T-helper 22 cell (primary cell): ENCODE data around the gene DAZ4.
"Not testable (repeated sequence)": the region's sequence is repeated elsewhere in the genome, so short reads cannot be mapped to it uniquely, and the experiment has no call there.

ENCODE experiments used
- DNase-seq: peaks from one replicate; pipeline ENCODE4 v3.0.0-alpha.2; 2020; ENCODE audit warnings: low read depth

The DAZ4 gene, protein sequence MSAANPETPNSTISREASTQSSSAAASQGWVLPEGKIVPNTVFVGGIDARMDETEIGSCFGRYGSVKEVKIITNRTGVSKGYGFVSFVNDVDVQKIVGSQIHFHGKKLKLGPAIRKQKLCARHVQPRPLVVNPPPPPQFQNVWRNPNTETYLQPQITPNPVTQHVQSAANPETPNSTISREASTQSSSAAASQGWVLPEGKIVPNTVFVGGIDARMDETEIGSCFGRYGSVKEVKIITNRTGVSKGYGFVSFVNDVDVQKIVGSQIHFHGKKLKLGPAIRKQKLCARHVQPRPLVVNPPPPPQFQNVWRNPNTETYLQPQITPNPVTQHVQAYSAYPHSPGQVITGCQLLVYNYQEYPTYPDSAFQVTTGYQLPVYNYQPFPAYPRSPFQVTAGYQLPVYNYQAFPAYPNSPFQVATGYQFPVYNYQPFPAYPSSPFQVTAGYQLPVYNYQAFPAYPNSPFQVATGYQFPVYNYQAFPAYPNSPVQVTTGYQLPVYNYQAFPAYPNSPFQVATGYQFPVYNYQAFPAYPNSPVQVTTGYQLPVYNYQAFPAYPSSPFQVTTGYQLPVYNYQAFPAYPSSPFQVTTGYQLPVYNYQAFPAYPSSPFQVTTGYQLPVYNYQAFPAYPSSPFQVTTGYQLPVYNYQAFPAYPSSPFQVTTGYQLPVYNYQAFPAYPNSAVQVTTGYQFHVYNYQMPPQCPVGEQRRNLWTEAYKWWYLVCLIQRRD

DNA sequence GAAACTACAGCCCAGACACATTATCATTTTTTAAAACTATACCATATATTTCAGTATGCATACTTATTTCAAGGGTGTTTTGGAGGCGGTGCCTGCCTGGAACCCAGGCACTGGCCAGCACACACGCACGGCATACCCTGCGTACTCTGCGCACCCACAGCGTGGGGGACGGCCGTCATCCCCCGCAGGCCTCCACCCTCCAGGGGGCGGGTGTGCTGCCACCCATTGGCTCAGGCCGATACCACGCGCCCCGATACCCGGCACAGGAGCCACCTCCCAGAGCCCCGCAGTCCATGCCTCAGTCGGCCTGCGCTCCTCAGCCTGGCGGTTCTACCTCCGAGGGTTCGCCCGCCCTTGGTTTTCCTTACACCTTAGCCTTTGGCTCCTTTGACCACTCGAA lies at the start of gene DAZ4:
Gene DAZ4 (plus strand): TSS at position 301 of the 400 bp plus-strand sequence. CDS start 208 bp downstream, outside the sequence.
- not testable (repeated sequence) for DNase-seq

- not testable (repeated sequence) for DNase-seq
Observed at GRCh38 chrY:24813293-24813692, 20.4 kb upstream of the DAZ4 start, which contains the start of gene DAZ3. Gene DAZ3 (minus strand): TSS chrY:24813393. CDS start chrY:24813185, 208 bp downstream.

DNA sequence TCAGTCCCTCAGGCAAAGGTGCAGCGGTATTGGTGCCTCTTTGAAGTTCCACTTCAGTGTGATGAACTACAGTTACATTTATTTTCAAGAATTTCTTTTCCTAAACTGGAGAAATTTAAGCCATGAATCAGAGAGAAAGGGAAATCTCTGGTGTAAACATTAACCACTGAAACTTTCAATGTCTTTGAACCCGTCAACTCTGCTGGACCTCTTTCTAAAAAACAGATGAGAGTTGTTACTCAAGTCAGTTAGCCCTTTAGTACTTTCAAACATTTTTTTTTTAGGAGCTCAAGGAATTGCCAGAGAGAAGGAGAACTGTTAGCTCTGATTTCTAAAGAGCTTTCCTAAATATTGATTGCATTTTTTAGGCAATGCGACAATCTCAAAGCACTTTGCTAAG lies 11.9 kb upstream of the DAZ4 start:
- DNase-seq = not testable (repeated sequence)

- not testable (repeated sequence) for DNase-seq
Observed at GRCh38 chrY:24824184-24824879, 9.4 kb upstream of the DAZ4 start.

DNA sequence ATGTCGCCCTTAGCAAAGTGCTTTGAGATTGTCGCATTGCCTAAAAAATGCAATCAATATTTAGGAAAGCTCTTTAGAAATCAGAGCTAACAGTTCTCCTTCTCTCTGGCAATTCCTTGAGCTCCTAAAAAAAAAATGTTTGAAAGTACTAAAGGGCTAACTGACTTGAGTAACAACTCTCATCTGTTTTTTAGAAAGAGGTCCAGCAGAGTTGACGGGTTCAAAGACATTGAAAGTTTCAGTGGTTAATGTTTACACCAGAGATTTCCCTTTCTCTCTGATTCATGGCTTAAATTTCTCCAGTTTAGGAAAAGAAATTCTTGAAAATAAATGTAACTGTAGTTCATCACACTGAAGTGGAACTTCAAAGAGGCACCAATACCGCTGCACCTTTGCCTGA lies 8.7 kb upstream of the DAZ4 start:
- not testable (repeated sequence) for DNase-seq
